IPS-18a (cell line): ENCODE data around the gene WNT2.

Experiments used
- H3K27ac ChIP-seq: one replicate; pipeline ENCODE4 v1.5.1; 2013; ENCODE audit warnings: low read length
- H3K27me3 ChIP-seq: one replicate; pipeline ENCODE4 v1.6.1; 2013; ENCODE audit warnings: mild to moderate bottlenecking, low read length; ENCODE audit not compliant: control insufficient read depth, insufficient read depth
- H3K36me3 ChIP-seq: one replicate; pipeline ENCODE4 v1.6.1; 2013; ENCODE audit warnings: low read depth, low read length; ENCODE audit not compliant: control insufficient read depth
- H3K4me1 ChIP-seq: one replicate; pipeline ENCODE4 v1.6.1; 2013; ENCODE audit warnings: low read depth, low read length; ENCODE audit not compliant: control insufficient read depth
- H3K4me3 ChIP-seq: one replicate; pipeline ENCODE4 v1.5.1; 2013; ENCODE audit warnings: low read length
- H3K9ac ChIP-seq: one replicate; pipeline ENCODE4 v1.6.1; 2013; ENCODE audit warnings: mild to moderate bottlenecking, low read length, moderate library complexity
- H3K9me3 ChIP-seq: one replicate; pipeline ENCODE4 v1.6.1; 2013; ENCODE audit warnings: low read depth, low read length; ENCODE audit not compliant: control insufficient read depth

The WNT2 gene

GRCh38 chr7:117322741-117323304, at the start of gene WNT2:
Gene WNT2 (minus strand): TSS chr7:117323058. CDS start chr7:117322989, 69 bp downstream.
- H3K9ac ChIP-seq = no peak within 1 kb of the TSS
- H3K9me3 ChIP-seq = no peaks in the 10 kb centered on the region
- H3K27ac ChIP-seq = no peak within 1 kb of the TSS
- no peaks in the 10 kb centered on the region for H3K36me3 ChIP-seq
- H3K27me3 ChIP-seq = peaks cover 91% of the 10 kb centered on the region
- peak within 1 kb of the TSS; percentile 45 for H3K4me3 ChIP-seq
- peaks cover 4% of the 10 kb centered on the region for H3K4me1 ChIP-seq

- no peak overlapping the region for H3K27ac ChIP-seq
- H3K4me3 ChIP-seq = no peak overlapping the region
- no peaks in the 10 kb centered on the region for H3K27me3 ChIP-seq
- no peak overlapping the region for H3K9ac ChIP-seq
- no peaks in the 10 kb centered on the region for H3K9me3 ChIP-seq
- no peaks in the 10 kb centered on the region for H3K36me3 ChIP-seq
- H3K4me1 ChIP-seq = no peaks in the 10 kb centered on the region
Measured at GRCh38 chr7:117372073-117372472, 49.2 kb upstream of the WNT2 start.

GRCh38 chr7:117364339-117365080, 41.7 kb upstream of the WNT2 start:
- Histone ChIP-seq H3K36me3 (no peaks in the 10 kb centered on the region), H3K4me3 (no peak overlapping the region), H3K4me1 (no peaks in the 10 kb centered on the region), H3K9me3 (no peaks in the 10 kb centered on the region), H3K9ac (no peak overlapping the region), H3K27ac (no peak overlapping the region), H3K27me3 (no peaks in the 10 kb centered on the region)

- Histone ChIP-seq H3K9ac (no peak overlapping the region), H3K36me3 (no peaks in the 10 kb centered on the region), H3K27me3 (no peaks in the 10 kb centered on the region), H3K27ac (no peak overlapping the region), H3K4me3 (no peak overlapping the region), H3K4me1 (no peaks in the 10 kb centered on the region), H3K9me3 (no peaks in the 10 kb centered on the region)
Measured at GRCh38 chr7:117362294-117362888, 39.5 kb upstream of the WNT2 start.

GRCh38 chr7:117350027-117350426, 27.2 kb upstream of the WNT2 start:
- Histone ChIP-seq H3K9ac (no peak overlapping the region), H3K4me3 (no peak overlapping the region), H3K27me3 (no peaks in the 10 kb centered on the region), H3K36me3 (no peaks in the 10 kb centered on the region), H3K27ac (no peak overlapping the region), H3K4me1 (no peaks in the 10 kb centered on the region), H3K9me3 (no peaks in the 10 kb centered on the region)

GRCh38 chr7:117349570-117349969, 26.7 kb upstream of the WNT2 start:
- Histone ChIP-seq H3K4me3 (no peak overlapping the region), H3K27me3 (no peaks in the 10 kb centered on the region), H3K36me3 (no peaks in the 10 kb centered on the region), H3K9me3 (no peaks in the 10 kb centered on the region), H3K27ac (no peak overlapping the region), H3K4me1 (no peaks in the 10 kb centered on the region), H3K9ac (no peak overlapping the region)

- Histone ChIP-seq H3K9ac (no peak overlapping the region), H3K4me3 (no peak overlapping the region), H3K4me1 (no peaks in the 10 kb centered on the region), H3K36me3 (no peaks in the 10 kb centered on the region), H3K27me3 (no peaks in the 10 kb centered on the region), H3K27ac (no peak overlapping the region), H3K9me3 (no peaks in the 10 kb centered on the region)
Measured at GRCh38 chr7:117347962-117348672, 25.3 kb upstream of the WNT2 start.

- Histone ChIP-seq H3K4me1 (no peaks in the 10 kb centered on the region), H3K9ac (no peak overlapping the region), H3K36me3 (no peaks in the 10 kb centered on the region), H3K27me3 (no peaks in the 10 kb centered on the region), H3K9me3 (no peaks in the 10 kb centered on the region), H3K4me3 (no peak overlapping the region), H3K27ac (no peak overlapping the region)
Measured at GRCh38 chr7:117347480-117347879, 24.6 kb upstream of the WNT2 start.

GRCh38 chr7:117346161-117346560, 23.3 kb upstream of the WNT2 start:
- Histone ChIP-seq H3K27me3 (no peaks in the 10 kb centered on the region), H3K4me1 (no peaks in the 10 kb centered on the region), H3K4me3 (no peak overlapping the region), H3K36me3 (no peaks in the 10 kb centered on the region), H3K9me3 (no peaks in the 10 kb centered on the region), H3K9ac (no peak overlapping the region), H3K27ac (no peak overlapping the region)

GRCh38 chr7:117338020-117338419, 15.2 kb upstream of the WNT2 start:
- no peak overlapping the region for H3K9ac ChIP-seq
- no peak overlapping the region for H3K4me3 ChIP-seq
- no peak overlapping the region for H3K27ac ChIP-seq
- H3K4me1 ChIP-seq = no peaks in the 10 kb centered on the region
- H3K27me3 ChIP-seq = no peaks in the 10 kb centered on the region
- no peaks in the 10 kb centered on the region for H3K36me3 ChIP-seq
- H3K9me3 ChIP-seq = no peaks in the 10 kb centered on the region

- no peaks in the 10 kb centered on the region for H3K27me3 ChIP-seq
- H3K36me3 ChIP-seq = no peaks in the 10 kb centered on the region
- H3K4me3 ChIP-seq = no peak overlapping the region
- H3K9ac ChIP-seq = no peak overlapping the region
- H3K9me3 ChIP-seq = no peaks in the 10 kb centered on the region
- H3K4me1 ChIP-seq = no peaks in the 10 kb centered on the region
- no peak overlapping the region for H3K27ac ChIP-seq
Measured at GRCh38 chr7:117333168-117333567, 10.3 kb upstream of the WNT2 start.
